Pancreas (tissue), 10 donors: Measurements from ENCODE around the gene LITAF. TPM values are rescaled to one million over a fixed set of nuclear protein-coding genes. Genes with fewer than 3 reads are reported as not detected.

ENCODE experiments used
- ATAC-seq, 4 donors: fragments of 200-7000 bp; cut with Tn5 transposase; one replicate each; pipeline versions ENCODE4 v1.8.0 to v1.9.1; 2020; ENCODE audit warnings: mild to moderate bottlenecking in 4 of 4, moderate library complexity in 4 of 4
- DNase-seq, 6 donors: peaks; one replicate each; pipeline ENCODE4 v3.0.0-alpha.2; 2020
- FAIRE-seq: peaks from 2 replicates; lab custom pipeline; 2012; peaks lifted over from hg19 to GRCh38; lab: Jason Lieb, UNC
- H3K27ac ChIP-seq, 4 donors: fragments of 200-600 bp; sonication (generic); 1 replicate in 3 of 4; 2 replicates in 1 of 4; pipeline versions ENCODE4 v1.5.0 to v1.8.0; 2020
- H3K27me3 ChIP-seq, 4 donors: fragments of 200-600 bp; one replicate each; pipeline ENCODE4 v1.8.0; 2021
- H3K36me3 ChIP-seq, 3 donors: fragments of 200-600 bp; sonication (generic) in 1 of 3; one replicate each; pipeline versions ENCODE4 v1.5.0 to v1.8.0; 2020 to 2021
- H3K4me1 ChIP-seq, 3 donors: fragments of 200-600 bp; one replicate each; pipeline ENCODE4 v1.8.0; 2021
- H3K4me3 ChIP-seq, 4 donors: fragments of 200-600 bp; sonication (generic) in 2 of 4; one replicate each; pipeline versions ENCODE4 v1.5.0 to v1.8.0; 2020 to 2021
- H3K9me3 ChIP-seq, 4 donors: fragments of 200-600 bp; one replicate each; pipeline ENCODE4 v1.8.0; 2021
- CTCF ChIP-seq, 4 donors: fragments of 200-600 bp; sonication (generic) in 3 of 4; IDR thresholded peaks; one replicate each; pipeline versions ENCODE4 v1.5.0 to v1.8.0; 2021; ENCODE audit warnings: antibody characterized with exemption in 4 of 4
- WGBS, 2 donors: extraction: QIAGEN DNeasy Blood & Tissue Kit; methylation state at CpG; one replicate each; pipeline ENCODE4 v1.1.7; 2013; 5-methylcytosine and 5-hydroxymethylcytosine counted together
- intact Hi-C, 3 donors: fragments of 100-400 bp; cut with DNase I; formaldehyde crosslinking; loops; one replicate each; pipeline versions ENCODE4 v1.11.1 to v1.14.2; 2022
- polyA plus RNA-seq, 2 donors: library from polyadenylated mRNA; stranded (reverse); fragments of 200-250 nt; gene quantifications; one replicate each; pipeline ENCODE4 v1.2.3, GENCODE V29; 2013
- total RNA-seq, 6 donors: library from RNA; stranded (reverse); fragmentation: NEBNext Ultra II Directional in 4 of 6; extraction: Animal tissue kit (Norgen Biotek cat#: 25700) in 4 of 6; gene quantifications; one replicate each; pipeline versions ENCODE4 v1.2.1 to v1.2.4, GENCODE V29; 2021 to 2023
- donor health status: healthy with polysubstance abuse.
- donor health status: DM: no; HTN: no; CAD: no; lungs with moderate emphysema.
- donor health status: DM: no; HTN: no; CAD: no.
- donor health status: control.
- donor health status: control.
- donor health status: Bipolar disorder and iron deficiency.
- donor health status: DM: yes; HTN: yes; CAD: no.
- donor health status: DM: no; HTN: no; CAD: no.
- donor health status: DM: no; HTN: no; CAD: no.
- donor health status: DM: yes; HTN: yes; CAD: no.

The LITAF gene
- total and polyA plus RNA-seq, 8 donors = 17.6 to 85.3 (median 32.3) TPM

- intact Hi-C loops = no loop called here
- FAIRE-seq (no peak), ATAC-seq (no peak), DNase-seq (no peak)
- 82 to 87% methylated on average over 10 of the region's 10 CpGs for WGBS, 2 donors
- no peaks in the 10 kb centered on the region for H3K9me3 ChIP-seq
- no peaks in the 10 kb centered on the region for H3K4me1 ChIP-seq
- no peaks in the 10 kb centered on the region for H3K27me3 ChIP-seq
- no peak overlapping the region for H3K27ac ChIP-seq
- no peak overlapping the region for H3K4me3 ChIP-seq
- no peaks in the 10 kb centered on the region for H3K36me3 ChIP-seq
- TF ChIP-seq CTCF (IDR thresholded peaks at IDR 0.05) = no peak
Observed at GRCh38 chr16:11503566-11503965, 83.2 kb downstream of the LITAF start.

- ATAC-seq (no peak), DNase-seq (no peak), FAIRE-seq (no peak)
- no peaks in the 10 kb centered on the region for H3K27me3 ChIP-seq
- 74 to 81% methylated on average over 4 of the region's 4 CpGs for WGBS, 2 donors
- TF ChIP-seq CTCF (IDR thresholded peaks at IDR 0.05) = no peak
- intact Hi-C loops = no loop called here
- H3K4me3 ChIP-seq = no peak overlapping the region
- peaks cover 4 to 9% (median 8%) of the 10 kb centered on the region in 3 donors for H3K4me1 ChIP-seq
- no peaks in the 10 kb centered on the region for H3K9me3 ChIP-seq
- H3K36me3 ChIP-seq = no peaks in the 10 kb centered on the region
- H3K27ac ChIP-seq = no peak overlapping the region
Observed at GRCh38 chr16:11502239-11502638, 84.5 kb downstream of the LITAF start.

- H3K27me3 ChIP-seq = no peaks in the 10 kb centered on the region
- ATAC-seq (no peak), FAIRE-seq (no peak), DNase-seq (no peak)
- whole genome bisulfite sequencing, 2 donors = 67 to 79% methylated on average over 9 of the region's 9 CpGs
- intact Hi-C loops = no loop called here
- peaks cover 9 to 13% (median 11%) of the 10 kb centered on the region in 3 donors for H3K4me1 ChIP-seq
- TF ChIP-seq CTCF (IDR thresholded peaks at IDR 0.05) = no peak
- H3K9me3 ChIP-seq = no peaks in the 10 kb centered on the region
- H3K4me3 ChIP-seq = no peak overlapping the region
- no peaks in the 10 kb centered on the region for H3K36me3 ChIP-seq
- no peak overlapping the region for H3K27ac ChIP-seq
Observed at GRCh38 chr16:11501632-11502031, 85.1 kb downstream of the LITAF start.

GRCh38 chr16:11500700-11501346 is 85.9 kb downstream of the LITAF start:
- WGBS, 2 donors = 69 to 77% methylated on average over 24 of the region's 24 CpGs

More at GRCh38 chr16:11500700-11501346, 85.9 kb downstream of the LITAF start:
- Histone ChIP-seq H3K4me1 (peaks cover 13 to 15% (median 13%) of the 10 kb centered on the region in 3 donors), H3K9me3 (no peaks in the 10 kb centered on the region), H3K36me3 (no peaks in the 10 kb centered on the region), H3K27ac (no peak overlapping the region), H3K4me3 (no peak overlapping the region), H3K27me3 (no peaks in the 10 kb centered on the region)
- no peak for TF ChIP-seq CTCF (IDR thresholded peaks at IDR 0.05)
- no peak for FAIRE-seq
- intact Hi-C loops = no loop called here
- no peak for DNase-seq
- no peak for ATAC-seq
